Uterus (tissue), 4 donors: ENCODE measurements around the gene TUBB4B. TPM values are rescaled to one million over a fixed set of nuclear protein-coding genes. Genes with fewer than 3 reads are reported as not detected.

ENCODE experiments used
- DNase-seq, 2 donors: peaks; one replicate each; pipeline ENCODE4 v3.0.0-alpha.2; 2019 to 2020
- H3K27ac ChIP-seq, 2 donors: fragments of 200-600 bp; sonication (generic); 1 replicate in 1 of 2; 2 replicates in 1 of 2; pipeline ENCODE4 v1.5.1; 2016 to 2018
- H3K27me3 ChIP-seq, 2 donors: fragments of 200-600 bp; sonication (generic); one replicate each; pipeline ENCODE4 v1.5.1; 2018 to 2019; ENCODE audit warnings: control low read depth in 1 of 2
- H3K36me3 ChIP-seq, 2 donors: fragments of 200-600 bp; sonication (generic); one replicate each; pipeline ENCODE4 v1.5.1; 2019; ENCODE audit warnings: control low read depth in 1 of 2
- H3K4me1 ChIP-seq, 2 donors: fragments of 200-600 bp; sonication (generic); one replicate each; pipeline ENCODE4 v1.5.1; 2018 to 2019; ENCODE audit warnings: control low read depth in 1 of 2
- H3K4me3 ChIP-seq, 2 donors: fragments of 200-600 bp; sonication (generic); 1 replicate in 1 of 2; 2 replicates in 1 of 2; pipeline ENCODE4 v1.5.1; 2018 to 2019; ENCODE audit warnings: mild to moderate bottlenecking in 1 of 2
- H3K9me3 ChIP-seq, 2 donors: fragments of 200-600 bp; sonication (generic); one replicate each; pipeline ENCODE4 v1.5.1; 2019; ENCODE audit warnings: control low read depth in 1 of 2
- POLR2A ChIP-seq, 2 donors: fragments of 450-650 bp; IDR thresholded peaks; one replicate each; pipeline ENCODE4 v1.6.1; 2016; ENCODE audit warnings: antibody characterized with exemption in 2 of 2, mild to moderate bottlenecking in 1 of 2, moderate library complexity in 1 of 2
- intact Hi-C: fragments of 100-400 bp; cut with DNase I; formaldehyde crosslinking; loops from one replicate; pipeline ENCODE4 v1.15.1; 2023; ENCODE audit warnings: low total_unique reads
- total RNA-seq, 4 donors: library from RNA; depleted of rRNA in 3 of 4; stranded (reverse); fragments of >200 nt in 3 of 4; gene quantifications; one replicate each; pipeline versions ENCODE4 v1.1.0 to v1.2.4, GENCODE V29; 2014 to 2023
- TF ChIP-seq, protein P1 (sequence below), 4 experiments: fragments of 200-600 bp in 2 of 4; fragments of 450-650 bp in 2 of 4; sonication (generic) in 2 of 4; IDR thresholded peaks; one replicate each; pipeline ENCODE4 v1.5.1; 2016 to 2019; ENCODE audit warnings: antibody characterized with exemption in 4 of 4, mild to moderate bottlenecking in 2 of 4, moderate library complexity in 1 of 4
- donor health status: DM: yes; HTN: yes; CAD: no.

TUBB4B gene
- 100 to 1,000 TPM in 3 of 4 donors, 10 to 100 TPM in 1; 91.5 to 174 (median 139) TPM for total RNA-seq

DNA sequence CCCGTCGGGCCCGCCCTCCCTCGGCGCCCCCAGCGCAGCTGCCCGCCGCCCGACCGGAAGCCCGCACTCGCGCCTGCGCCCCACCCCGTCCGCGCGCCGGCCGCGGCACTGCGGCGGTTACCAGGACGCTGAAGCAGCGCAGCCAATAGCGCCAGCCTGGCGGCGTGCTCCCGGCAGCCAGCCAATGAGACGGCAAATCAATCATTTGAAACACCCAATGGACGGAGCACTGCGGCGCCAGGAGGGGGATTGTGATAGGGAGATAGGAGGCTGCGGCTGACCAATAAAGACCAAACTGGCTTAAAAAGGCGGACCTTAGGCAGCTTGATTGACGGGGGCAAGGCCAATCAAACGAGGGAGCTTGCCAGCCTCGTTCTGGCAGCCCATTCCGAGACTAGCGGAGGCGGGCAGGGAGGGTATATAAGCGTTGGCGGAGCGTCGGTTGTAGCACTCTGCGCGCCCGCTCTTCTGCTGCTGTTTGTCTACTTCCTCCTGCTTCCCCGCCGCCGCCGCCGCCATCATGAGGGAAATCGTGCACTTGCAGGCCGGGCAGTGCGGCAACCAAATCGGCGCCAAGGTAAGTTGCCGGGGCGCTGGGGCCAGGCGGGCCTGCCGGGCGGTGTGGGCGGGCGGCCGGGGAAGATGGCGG lies at the start of gene TUBB4B:
Gene TUBB4B (plus strand): TSS at position 447 of the 649 bp plus-strand sequence. CDS start 74 bp downstream, at position 521.
- Histone ChIP-seq H3K4me1 (peaks cover 6 to 8% of the 10 kb centered on the region in 2 donors), H3K27me3 (no peaks in the 10 kb centered on the region), H3K27ac (peak within 1 kb of the TSS; percentile 93 to 97), H3K4me3 (peak within 1 kb of the TSS; percentile 76 to 88), H3K9me3 (no peaks in the 10 kb centered on the region), H3K36me3 (no peaks in the 10 kb centered on the region)
- intact Hi-C loops, result no loop called here
- peak; percentile 93 to 100 for TF ChIP-seq POLR2A (IDR thresholded peaks at IDR 0.05)
- TF ChIP-seq, protein P1, sequence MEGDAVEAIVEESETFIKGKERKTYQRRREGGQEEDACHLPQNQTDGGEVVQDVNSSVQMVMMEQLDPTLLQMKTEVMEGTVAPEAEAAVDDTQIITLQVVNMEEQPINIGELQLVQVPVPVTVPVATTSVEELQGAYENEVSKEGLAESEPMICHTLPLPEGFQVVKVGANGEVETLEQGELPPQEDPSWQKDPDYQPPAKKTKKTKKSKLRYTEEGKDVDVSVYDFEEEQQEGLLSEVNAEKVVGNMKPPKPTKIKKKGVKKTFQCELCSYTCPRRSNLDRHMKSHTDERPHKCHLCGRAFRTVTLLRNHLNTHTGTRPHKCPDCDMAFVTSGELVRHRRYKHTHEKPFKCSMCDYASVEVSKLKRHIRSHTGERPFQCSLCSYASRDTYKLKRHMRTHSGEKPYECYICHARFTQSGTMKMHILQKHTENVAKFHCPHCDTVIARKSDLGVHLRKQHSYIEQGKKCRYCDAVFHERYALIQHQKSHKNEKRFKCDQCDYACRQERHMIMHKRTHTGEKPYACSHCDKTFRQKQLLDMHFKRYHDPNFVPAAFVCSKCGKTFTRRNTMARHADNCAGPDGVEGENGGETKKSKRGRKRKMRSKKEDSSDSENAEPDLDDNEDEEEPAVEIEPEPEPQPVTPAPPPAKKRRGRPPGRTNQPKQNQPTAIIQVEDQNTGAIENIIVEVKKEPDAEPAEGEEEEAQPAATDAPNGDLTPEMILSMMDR (IDR thresholded peaks at IDR 0.05), result peak in 2 of 4 experiments; percentile 2 to 50
- peak; percentile 99 to 100 for DNase-seq

DNA sequence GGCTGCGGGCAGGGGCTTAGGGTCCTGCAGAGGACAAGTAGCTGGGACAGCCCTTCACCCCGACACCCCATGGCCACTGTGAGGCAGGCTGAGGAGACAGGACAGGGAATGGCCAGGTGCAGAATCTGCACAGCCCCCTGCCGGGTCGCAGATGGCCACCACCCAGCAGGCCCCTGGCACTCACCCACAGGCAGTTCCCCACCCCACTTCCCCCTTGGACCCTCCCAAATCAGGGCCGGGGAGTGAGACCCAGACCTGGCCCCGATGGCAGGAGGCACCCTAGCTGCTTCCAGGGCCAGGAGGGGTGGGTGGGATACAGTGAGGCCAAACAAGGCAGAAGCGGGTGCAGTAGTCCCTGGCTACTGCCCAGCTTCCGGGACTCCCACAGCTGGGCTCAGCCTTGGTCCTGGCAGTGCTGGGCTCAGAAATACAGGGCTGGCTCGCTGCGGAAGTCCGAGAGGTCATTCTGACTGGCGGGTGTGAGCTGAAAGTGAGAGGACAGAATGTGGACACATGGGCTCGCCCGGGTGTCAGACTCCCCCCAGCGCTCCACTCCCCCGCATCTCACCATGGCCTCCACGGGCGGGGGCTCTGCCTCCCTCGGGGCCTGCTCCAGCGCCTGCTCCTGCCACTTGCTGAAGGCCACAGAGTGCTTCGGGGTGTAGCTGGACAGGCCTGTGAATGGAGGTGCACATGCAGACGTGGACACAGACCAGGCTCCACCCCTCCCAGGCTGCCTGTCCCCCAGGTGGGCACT lies 49.2 kb upstream of the TUBB4B start:
- Histone ChIP-seq H3K27ac (no peak overlapping the region), H3K27me3 (no peaks in the 10 kb centered on the region), H3K9me3 (no peaks in the 10 kb centered on the region), H3K4me1 (peaks cover 7 to 16% of the 10 kb centered on the region in 2 donors), H3K4me3 (no peak overlapping the region), H3K36me3 (no peaks in the 10 kb centered on the region)
- intact Hi-C loops, result no loop called here
- no peak for DNase-seq
- no peak for TF ChIP-seq POLR2A (IDR thresholded peaks at IDR 0.05)
- TF ChIP-seq, protein P1 (IDR thresholded peaks at IDR 0.05), result no peak

DNA sequence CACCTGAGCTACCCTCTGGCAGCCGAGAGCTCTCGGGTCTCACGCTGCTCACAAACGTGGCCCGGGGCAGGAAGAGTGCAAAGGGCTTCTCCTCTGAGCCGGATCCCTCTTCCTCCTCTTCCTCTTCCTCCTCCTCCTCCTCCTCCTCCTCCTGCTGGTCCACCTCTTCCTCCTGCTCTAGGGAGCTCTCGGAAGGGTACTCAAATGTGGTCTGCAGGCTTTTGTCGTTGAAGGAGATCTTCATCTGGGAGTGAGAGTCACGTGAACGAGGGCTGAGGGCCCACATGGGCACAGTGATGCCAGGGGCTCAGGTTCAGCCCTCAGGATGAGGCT lies 48.7 kb upstream of the TUBB4B start:
- intact Hi-C loops, result no loop called here
- peaks cover 5 to 10% of the 10 kb centered on the region in 2 donors for H3K4me1 ChIP-seq
- H3K9me3 ChIP-seq, result no peaks in the 10 kb centered on the region
- TF ChIP-seq, protein P1 (IDR thresholded peaks at IDR 0.05), result no peak
- no peak for TF ChIP-seq POLR2A (IDR thresholded peaks at IDR 0.05)
- H3K36me3 ChIP-seq, result no peaks in the 10 kb centered on the region
- no peak overlapping the region for H3K4me3 ChIP-seq
- H3K27me3 ChIP-seq, result no peaks in the 10 kb centered on the region
- no peak for DNase-seq
- H3K27ac ChIP-seq, result no peak overlapping the region

DNA sequence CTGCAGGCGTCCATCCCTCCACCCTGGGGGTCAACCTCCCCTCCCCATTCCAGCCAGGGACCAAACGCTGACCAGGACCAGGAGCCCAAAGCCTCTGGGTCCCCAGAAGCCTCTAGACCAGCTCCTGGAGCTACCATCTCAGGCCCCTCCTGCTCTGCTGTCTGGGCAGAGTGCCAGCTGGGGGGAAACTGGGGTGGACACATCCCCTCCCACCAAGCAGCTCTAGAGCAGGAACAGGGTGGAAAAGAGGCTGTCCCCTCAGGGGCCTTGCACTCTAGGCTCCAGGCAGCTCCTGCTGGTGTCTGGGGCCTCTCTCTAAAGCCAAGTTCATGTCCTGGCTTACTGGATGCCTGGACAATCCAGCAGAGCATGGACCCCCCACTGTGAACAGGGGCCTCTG lies 48.2 kb upstream of the TUBB4B start:
- Histone ChIP-seq H3K27me3 (no peaks in the 10 kb centered on the region), H3K4me1 (peaks cover 5 to 9% of the 10 kb centered on the region in 2 donors), H3K4me3 (no peak overlapping the region), H3K36me3 (no peaks in the 10 kb centered on the region), H3K27ac (no peak overlapping the region), H3K9me3 (no peaks in the 10 kb centered on the region)
- intact Hi-C loops, result no loop called here
- no peak for DNase-seq
- no peak for TF ChIP-seq POLR2A (IDR thresholded peaks at IDR 0.05)
- TF ChIP-seq, protein P1 (IDR thresholded peaks at IDR 0.05), result no peak

DNA sequence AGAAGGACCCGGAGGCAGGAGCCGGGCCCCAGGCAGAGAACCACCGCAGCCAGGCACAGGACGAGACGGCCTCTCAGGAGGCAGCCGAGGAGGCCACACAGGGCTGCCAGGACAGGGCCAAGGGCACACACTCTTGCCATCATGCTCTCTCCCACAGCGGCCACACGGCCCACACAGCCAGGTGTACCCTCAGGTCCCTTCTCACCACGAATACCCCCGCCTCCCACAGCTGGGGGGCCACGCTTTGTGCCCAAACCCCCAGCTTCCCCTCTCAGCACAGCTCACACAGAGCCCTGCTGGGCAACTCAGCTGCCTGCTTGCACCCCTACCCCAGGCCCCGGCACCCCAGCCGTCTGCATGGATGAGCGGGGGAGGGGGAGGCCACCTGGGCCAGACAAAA lies 47.3 kb upstream of the TUBB4B start:
- H3K4me1 ChIP-seq, result peaks cover 5 to 14% of the 10 kb centered on the region in 2 donors
- H3K27me3 ChIP-seq, result no peaks in the 10 kb centered on the region
- H3K4me3 ChIP-seq, result no peak overlapping the region
- H3K9me3 ChIP-seq, result no peaks in the 10 kb centered on the region
- intact Hi-C loops, result no loop called here
- TF ChIP-seq, protein P1 (IDR thresholded peaks at IDR 0.05), result no peak
- TF ChIP-seq POLR2A (IDR thresholded peaks at IDR 0.05), result no peak
- H3K27ac ChIP-seq, result no peak overlapping the region
- DNase-seq, result no peak
- H3K36me3 ChIP-seq, result no peaks in the 10 kb centered on the region
